HEK293 (cell line): ENCODE measurements around the gene MTA1.

ENCODE experiments used
- GLIS1 ChIP-seq: fragments of 450-650 bp; formaldehyde crosslinking; IDR thresholded peaks from 2 replicates; pipeline ENCODE4 v1.5.1; 2016; ENCODE audit warnings: missing biosample characterization, missing genetic modification characterization
- GLIS2 ChIP-seq: fragments of 450-650 bp; formaldehyde crosslinking; IDR thresholded peaks from 2 replicates; pipeline ENCODE4 v1.5.1; 2016; ENCODE audit warnings: missing biosample characterization, missing genetic modification characterization
- HOXD13 ChIP-seq: sonication (generic); formaldehyde crosslinking; IDR thresholded peaks from 2 replicates; pipeline ENCODE4 v1.8.0; 2022; ENCODE audit warnings: missing genetic modification reagents, borderline replicate concordance
- KLF1 ChIP-seq: fragments of 450-650 bp; formaldehyde crosslinking; IDR thresholded peaks from 2 replicates; pipeline ENCODE4 v1.5.1; 2016; ENCODE audit warnings: missing biosample characterization, missing genetic modification characterization
- KLF7 ChIP-seq: fragments of 450-650 bp; formaldehyde crosslinking; IDR thresholded peaks from 2 replicates; pipeline ENCODE4 v1.5.1; 2016; ENCODE audit warnings: missing biosample characterization, missing genetic modification characterization, borderline replicate concordance
- KLF8 ChIP-seq: fragments of 450-650 bp; formaldehyde crosslinking; IDR thresholded peaks from 2 replicates; pipeline ENCODE4 v1.5.1; 2016; ENCODE audit warnings: missing biosample characterization, missing genetic modification characterization
- KLF9 ChIP-seq: fragments of 450-650 bp; formaldehyde crosslinking; IDR thresholded peaks from 2 replicates; pipeline ENCODE4 v1.5.1; 2016; ENCODE audit warnings: missing biosample characterization, missing genetic modification characterization, low read depth
- RBAK ChIP-seq: fragments of 450-650 bp; formaldehyde crosslinking; IDR thresholded peaks from 2 replicates; pipeline ENCODE4 v1.5.1; 2016; ENCODE audit warnings: missing biosample characterization, missing genetic modification characterization
- SP3 ChIP-seq: fragments of 450-650 bp; formaldehyde crosslinking; IDR thresholded peaks from 2 replicates; pipeline ENCODE4 v1.5.1; 2016; ENCODE audit warnings: missing biosample characterization, missing genetic modification characterization
- WT1 ChIP-seq: fragments of 450-650 bp; formaldehyde crosslinking; IDR thresholded peaks from 2 replicates; pipeline ENCODE4 v1.5.1; 2016; ENCODE audit warnings: missing biosample characterization, missing genetic modification characterization
- ZBTB10 ChIP-seq: fragments of 450-650 bp; formaldehyde crosslinking; IDR thresholded peaks from 2 replicates; pipeline ENCODE4 v1.5.1; 2016; ENCODE audit warnings: missing biosample characterization, missing genetic modification characterization
- ZBTB48 ChIP-seq: fragments of 450-650 bp; formaldehyde crosslinking; IDR thresholded peaks from 2 replicates; pipeline ENCODE4 v1.5.1; 2016; ENCODE audit warnings: missing biosample characterization, missing genetic modification characterization
- ZBTB8A ChIP-seq: fragments of 450-650 bp; formaldehyde crosslinking; IDR thresholded peaks from 2 replicates; pipeline ENCODE4 v1.5.1; 2016; ENCODE audit warnings: missing biosample characterization, missing genetic modification characterization
- ZEB2 ChIP-seq: fragments of 450-650 bp; formaldehyde crosslinking; IDR thresholded peaks from 2 replicates; pipeline ENCODE4 v1.5.1; 2016; ENCODE audit warnings: missing biosample characterization, missing genetic modification characterization
- ZFP41 ChIP-seq: fragments of 450-650 bp; formaldehyde crosslinking; IDR thresholded peaks from 2 replicates; pipeline ENCODE4 v1.5.1; 2016; ENCODE audit warnings: missing biosample characterization, missing genetic modification characterization, borderline replicate concordance
- ZNF157 ChIP-seq: fragments of 450-650 bp; formaldehyde crosslinking; IDR thresholded peaks from 2 replicates; pipeline ENCODE4 v1.5.1; 2016; ENCODE audit warnings: missing biosample characterization, missing genetic modification characterization
- ZNF214 ChIP-seq: fragments of 450-650 bp; formaldehyde crosslinking; IDR thresholded peaks from 2 replicates; pipeline ENCODE4 v1.5.1; 2017; ENCODE audit warnings: missing biosample characterization, mild to moderate bottlenecking, missing genetic modification characterization, borderline replicate concordance
- ZNF248 ChIP-seq: fragments of 450-650 bp; formaldehyde crosslinking; IDR thresholded peaks from 2 replicates; pipeline ENCODE4 v1.5.1; 2017; ENCODE audit warnings: missing biosample characterization, missing genetic modification characterization
- ZNF266 ChIP-seq: fragments of 450-650 bp; formaldehyde crosslinking; IDR thresholded peaks from 2 replicates; pipeline ENCODE4 v1.5.1; 2016; ENCODE audit warnings: missing biosample characterization, missing genetic modification characterization, low read depth
- ZNF335 ChIP-seq: fragments of 450-650 bp; formaldehyde crosslinking; conservative IDR thresholded peaks from 2 replicates; pipeline ENCODE4 v1.5.1; 2016; ENCODE audit warnings: missing biosample characterization, missing genetic modification characterization
- ZNF341 ChIP-seq: fragments of 450-650 bp; formaldehyde crosslinking; IDR thresholded peaks from 2 replicates; pipeline ENCODE4; 2016; ENCODE audit warnings: low read depth, missing biosample characterization, missing genetic modification characterization
- ZNF350 ChIP-seq: fragments of 450-650 bp; formaldehyde crosslinking; IDR thresholded peaks from 2 replicates; pipeline ENCODE4 v1.5.0; 2017; ENCODE audit warnings: missing biosample characterization, mild to moderate bottlenecking, missing genetic modification characterization
- ZNF354C ChIP-seq: fragments of 450-650 bp; formaldehyde crosslinking; IDR thresholded peaks from 2 replicates; pipeline ENCODE4 v1.5.1; 2016; ENCODE audit warnings: missing biosample characterization, missing genetic modification characterization, low read depth, borderline replicate concordance
- ZNF398 ChIP-seq: fragments of 450-650 bp; formaldehyde crosslinking; IDR thresholded peaks from 2 replicates; pipeline ENCODE4 v1.5.1; 2017; ENCODE audit warnings: missing biosample characterization, missing genetic modification characterization
- ZNF501 ChIP-seq: fragments of 450-650 bp; formaldehyde crosslinking; IDR thresholded peaks from 2 replicates; pipeline ENCODE4 v1.5.1; 2016; ENCODE audit warnings: missing biosample characterization, missing genetic modification characterization
- ZNF518A ChIP-seq: fragments of 450-650 bp; formaldehyde crosslinking; conservative IDR thresholded peaks from 2 replicates; pipeline ENCODE4 v1.5.1; 2016; ENCODE audit warnings: low read depth, missing biosample characterization, missing genetic modification characterization
- ZNF626 ChIP-seq: fragments of 450-650 bp; sonication (Bioruptor Pico); formaldehyde crosslinking; IDR thresholded peaks from 2 replicates; pipeline ENCODE4 v1.5.1; 2018; ENCODE audit warnings: missing biosample characterization, missing genetic modification characterization, inconsistent platforms
- ZNF629 ChIP-seq: fragments of 450-650 bp; formaldehyde crosslinking; IDR thresholded peaks from 2 replicates; pipeline ENCODE4 v1.5.1; 2017; ENCODE audit warnings: missing biosample characterization, missing genetic modification characterization
- ZNF670 ChIP-seq: fragments of 450-650 bp; formaldehyde crosslinking; IDR thresholded peaks from 2 replicates; pipeline ENCODE4 v1.5.1; 2016; ENCODE audit warnings: missing biosample characterization, missing genetic modification characterization, low read depth
- ZNF677 ChIP-seq: fragments of 450-650 bp; IDR thresholded peaks from 2 replicates; pipeline ENCODE4 v1.5.0; 2018; ENCODE audit warnings: missing biosample characterization, mild to moderate bottlenecking, missing genetic modification characterization, moderate library complexity
- ZNF785 ChIP-seq: fragments of 450-650 bp; formaldehyde crosslinking; IDR thresholded peaks from 2 replicates; pipeline ENCODE4 v1.5.1; 2016; ENCODE audit warnings: missing biosample characterization, missing genetic modification characterization

Gene MTA1

GRCh38 chr14:105419195-105420091, at the start of gene MTA1 (continued):
- no peak for TF ChIP-seq ZNF670 (tag by site-specific recombination)
- TF ChIP-seq GLIS2 (tag by site-specific recombination) = peak; percentile 87
- peak; percentile 87 for TF ChIP-seq ZBTB8A (tag by site-specific recombination)
- 0 out of 2 replicates have a peak, but pooled peaks have one; percentile 23 for TF ChIP-seq ZNF501 (tag by site-specific recombination)
- peak; percentile 71; the same call in 1 of the 2 replicates for TF ChIP-seq KLF8 (tag by site-specific recombination)
- 0 out of 2 replicates have a peak, but pooled peaks have one; percentile 15 for TF ChIP-seq KLF1
- TF ChIP-seq ZNF677 (tag by site-specific recombination) = no peak
- TF ChIP-seq WT1 (tag by site-specific recombination) = no peak
- peak; percentile 29; the same call in 1 of the 2 replicates for TF ChIP-seq SP3 (tag by site-specific recombination)
- TF ChIP-seq ZEB2 (tag by site-specific recombination) = 0 out of 2 replicates have a peak, but pooled peaks have one; percentile 21
- TF ChIP-seq ZFP41 (tag by site-specific recombination) = no peak
- peak; percentile 48; the same call in 1 of the 2 replicates for TF ChIP-seq ZBTB10
- no peak for TF ChIP-seq ZNF157 (tag by site-specific recombination)
- no peak for TF ChIP-seq RBAK (tag by site-specific recombination)
- peak; percentile 35; the same call in 1 of the 2 replicates for TF ChIP-seq KLF9
- TF ChIP-seq ZNF354C (tag by site-specific recombination) = no peak
- TF ChIP-seq KLF7 (tag by site-specific recombination) = 0 out of 2 replicates have a peak, but pooled peaks have one; percentile 45
- no peak for TF ChIP-seq ZNF214 (tag by site-specific recombination)
- TF ChIP-seq ZNF341 (tag by site-specific recombination) = peak; percentile 76
- TF ChIP-seq ZNF266 (tag by site-specific recombination) = no peak
- TF ChIP-seq ZNF248 (tag by site-specific recombination) = no peak
- TF ChIP-seq ZNF518A (tag by site-specific recombination) = no peak
- TF ChIP-seq GLIS1 = peak; percentile 82
- TF ChIP-seq ZNF626 (tag by site-specific recombination) = no peak
- peak; percentile 72 for TF ChIP-seq ZNF335 (tag by site-specific recombination)
- TF ChIP-seq HOXD13 = no peak
- TF ChIP-seq ZNF785 (tag by site-specific recombination) = no peak
- TF ChIP-seq ZNF629 (tag by site-specific recombination) = no peak
- peak; percentile 14; the same call in 1 of the 2 replicates for TF ChIP-seq ZNF398 (tag by site-specific recombination)
- TF ChIP-seq ZBTB48 = peak; percentile 49; the same call in 1 of the 2 replicates
- TF ChIP-seq ZNF350 (tag by site-specific recombination) = no peak
